Measurements from ENCODE around the gene PHLDA1. TPM values are rescaled to one million over a fixed set of nuclear protein-coding genes. Genes with fewer than 3 reads are reported as not detected.

PHLDA1 gene
- 10 to 100 TPM; 15.8 to 19.0 TPM for total RNA-seq
- polyA plus RNA-seq (ENCODE audit: insufficient read length in 6 of 6) = 10 to 100 TPM; 40.3 to 59.3 (median 49.0) TPM
- long read RNA-seq, donor 1, full-length matches to known transcripts = 39 of 39 reads
- long read RNA-seq, donor 1, partial matches to known transcripts = 0 of 39 reads
- long read RNA-seq, donor 1, other reads (novel, unspliced or antisense) = 0 of 39 reads
- long read RNA-seq, donor 2, full-length matches to known transcripts = 44 of 120 reads
- long read RNA-seq, donor 2, partial matches to known transcripts = 76 of 120 reads
- long read RNA-seq, donor 2, other reads (novel, unspliced or antisense) = 0 of 120 reads
- long read RNA-seq, donor 3, full-length matches to known transcripts = 45 of 45 reads
- long read RNA-seq, donor 3, partial matches to known transcripts = 0 of 45 reads
- long read RNA-seq, donor 3, other reads (novel, unspliced or antisense) = 0 of 45 reads
- long read RNA-seq, donor 4, full-length matches to known transcripts = 7 of 8 reads
- long read RNA-seq, donor 4, partial matches to known transcripts = 0 of 8 reads
- long read RNA-seq, donor 4, other reads (novel, unspliced or antisense) = 1 of 8 reads
- long read RNA-seq, donor 5, full-length matches to known transcripts = 31 of 31 reads
- long read RNA-seq, donor 5, partial matches to known transcripts = 0 of 31 reads
- long read RNA-seq, donor 5, other reads (novel, unspliced or antisense) = 0 of 31 reads
- long read RNA-seq, donor 6, full-length matches to known transcripts = 31 of 31 reads
- long read RNA-seq, donor 6, partial matches to known transcripts = 0 of 31 reads
- long read RNA-seq, donor 6, other reads (novel, unspliced or antisense) = 0 of 31 reads
- long read RNA-seq, donor 7, full-length matches to known transcripts = 15 of 15 reads
- long read RNA-seq, donor 7, partial matches to known transcripts = 0 of 15 reads
- long read RNA-seq, donor 7, other reads (novel, unspliced or antisense) = 0 of 15 reads
- long read RNA-seq, donor 8, full-length matches to known transcripts = 21 of 21 reads
- long read RNA-seq, donor 8, partial matches to known transcripts = 0 of 21 reads
- long read RNA-seq, donor 8, other reads (novel, unspliced or antisense) = 0 of 21 reads
- long read RNA-seq, donor 9 = 0 reads
- long read RNA-seq, donor 10, full-length matches to known transcripts = 3 of 3 reads
- long read RNA-seq, donor 10, partial matches to known transcripts = 0 of 3 reads
- long read RNA-seq, donor 10, other reads (novel, unspliced or antisense) = 0 of 3 reads
- long read RNA-seq, donor 11, full-length matches to known transcripts = 37 of 37 reads
- long read RNA-seq, donor 11, partial matches to known transcripts = 0 of 37 reads
- long read RNA-seq, donor 11, other reads (novel, unspliced or antisense) = 0 of 37 reads
- long read RNA-seq, donor 12, full-length matches to known transcripts = 22 of 22 reads
- long read RNA-seq, donor 12, partial matches to known transcripts = 0 of 22 reads
- long read RNA-seq, donor 12, other reads (novel, unspliced or antisense) = 0 of 22 reads

DNA sequence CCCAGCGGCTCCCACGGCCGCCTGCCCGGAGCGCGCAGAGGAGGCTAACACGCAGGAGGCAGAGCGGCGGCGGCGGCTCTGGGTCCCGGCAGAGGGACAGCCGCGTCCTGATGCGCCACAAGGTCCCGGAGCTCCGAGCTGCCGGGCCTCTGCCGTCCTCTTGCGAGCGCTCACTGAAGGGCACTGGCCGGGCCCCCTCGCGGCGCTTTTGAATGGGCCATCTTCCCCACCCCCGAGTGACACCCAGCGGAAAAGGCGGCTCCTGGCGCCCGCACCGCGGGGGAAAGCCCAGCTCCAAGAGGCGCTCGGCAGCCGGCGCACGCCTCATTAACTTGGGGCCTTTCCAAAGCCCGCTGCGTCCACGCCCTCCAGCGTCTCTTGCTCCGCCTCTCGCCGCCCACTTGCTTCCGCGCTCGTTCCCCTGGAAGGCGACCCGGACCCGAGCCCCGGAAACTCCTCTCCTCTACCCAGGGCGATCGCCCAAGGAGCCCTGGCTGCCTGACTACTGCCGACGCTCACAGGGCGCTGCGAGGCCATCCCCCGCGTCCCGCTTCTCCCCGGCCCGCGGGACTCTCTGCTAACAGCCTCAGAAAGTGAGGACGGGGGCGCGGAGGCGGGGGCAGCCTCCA, at the start of gene PHLDA1:
PHLDA1 (minus strand) TSS at position 363 of the 629 bp plus-strand sequence.
- H3K27me3 ChIP-seq = peaks cover 0 to 36% of the 10 kb centered on the region in 2 donors
- intact Hi-C loops (cut with DNase I) = loop anchor here in 1 of 2 donors (10.0 kb wide), 2 partner anchors 207 to 467 kb away; no protein-coding TSS in a partner anchor
- ATAC-seq (peak; percentile 92), DNase-seq (peak; percentile 96 to 98 (median 97))
- no peaks in the 10 kb centered on the region for H3K36me3 ChIP-seq
- TF ChIP-seq, protein P1, sequence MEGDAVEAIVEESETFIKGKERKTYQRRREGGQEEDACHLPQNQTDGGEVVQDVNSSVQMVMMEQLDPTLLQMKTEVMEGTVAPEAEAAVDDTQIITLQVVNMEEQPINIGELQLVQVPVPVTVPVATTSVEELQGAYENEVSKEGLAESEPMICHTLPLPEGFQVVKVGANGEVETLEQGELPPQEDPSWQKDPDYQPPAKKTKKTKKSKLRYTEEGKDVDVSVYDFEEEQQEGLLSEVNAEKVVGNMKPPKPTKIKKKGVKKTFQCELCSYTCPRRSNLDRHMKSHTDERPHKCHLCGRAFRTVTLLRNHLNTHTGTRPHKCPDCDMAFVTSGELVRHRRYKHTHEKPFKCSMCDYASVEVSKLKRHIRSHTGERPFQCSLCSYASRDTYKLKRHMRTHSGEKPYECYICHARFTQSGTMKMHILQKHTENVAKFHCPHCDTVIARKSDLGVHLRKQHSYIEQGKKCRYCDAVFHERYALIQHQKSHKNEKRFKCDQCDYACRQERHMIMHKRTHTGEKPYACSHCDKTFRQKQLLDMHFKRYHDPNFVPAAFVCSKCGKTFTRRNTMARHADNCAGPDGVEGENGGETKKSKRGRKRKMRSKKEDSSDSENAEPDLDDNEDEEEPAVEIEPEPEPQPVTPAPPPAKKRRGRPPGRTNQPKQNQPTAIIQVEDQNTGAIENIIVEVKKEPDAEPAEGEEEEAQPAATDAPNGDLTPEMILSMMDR (IDR thresholded peaks at IDR 0.05) = peak; percentile 52 to 70
- no peaks in the 10 kb centered on the region for H3K9me3 ChIP-seq
- peak within 1 kb of the TSS; percentile 95 for H3K27ac ChIP-seq
- H3K4me1 ChIP-seq = peaks cover 0 to 32% of the 10 kb centered on the region in 2 donors
- H3K4me3 ChIP-seq = peak within 1 kb of the TSS; percentile 57 to 68

DNA sequence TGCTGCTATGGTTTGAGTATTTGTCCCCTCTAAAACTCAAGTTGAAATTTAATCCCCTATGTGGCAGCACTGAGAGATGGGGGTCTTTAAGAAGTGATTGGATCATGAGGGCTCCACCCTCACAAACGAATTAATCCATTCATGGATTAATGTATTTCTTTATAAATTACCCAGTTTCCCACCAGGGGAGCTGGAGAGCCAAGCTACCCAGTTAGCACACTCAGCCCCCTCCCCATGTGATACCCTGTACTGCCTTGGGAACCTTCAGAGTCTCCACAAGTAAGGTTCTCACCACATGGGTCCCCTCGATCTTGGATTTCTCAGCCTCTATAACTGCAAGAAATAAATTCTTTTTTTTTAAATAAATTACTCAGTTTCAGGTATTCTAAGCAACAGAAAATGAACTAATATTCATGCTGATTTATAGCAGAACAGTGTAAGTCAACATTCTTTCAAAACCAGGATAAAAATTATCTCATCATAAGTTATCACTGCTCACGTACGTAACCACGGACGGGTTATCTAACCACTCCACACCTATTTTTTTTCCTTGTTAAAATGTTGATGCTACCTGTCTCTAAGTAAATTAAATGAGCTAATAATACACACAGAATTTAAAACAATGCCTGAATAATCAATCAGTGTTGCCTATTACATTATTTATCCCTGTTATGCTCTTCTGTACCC, 49.3 kb upstream of the PHLDA1 start:
- no peak for ATAC-seq
- intact Hi-C loops (cut with DNase I) = no loop called here
- peaks cover 16 to 56% of the 10 kb centered on the region in 2 donors for H3K4me1 ChIP-seq
- H3K27me3 ChIP-seq = no peaks in the 10 kb centered on the region
- no peak for DNase-seq
- H3K27ac ChIP-seq = no peak overlapping the region
- TF ChIP-seq, protein P1 (IDR thresholded peaks at IDR 0.05) = no peak
- H3K9me3 ChIP-seq = no peaks in the 10 kb centered on the region
- no peak overlapping the region for H3K4me3 ChIP-seq
- no peaks in the 10 kb centered on the region for H3K36me3 ChIP-seq

DNA sequence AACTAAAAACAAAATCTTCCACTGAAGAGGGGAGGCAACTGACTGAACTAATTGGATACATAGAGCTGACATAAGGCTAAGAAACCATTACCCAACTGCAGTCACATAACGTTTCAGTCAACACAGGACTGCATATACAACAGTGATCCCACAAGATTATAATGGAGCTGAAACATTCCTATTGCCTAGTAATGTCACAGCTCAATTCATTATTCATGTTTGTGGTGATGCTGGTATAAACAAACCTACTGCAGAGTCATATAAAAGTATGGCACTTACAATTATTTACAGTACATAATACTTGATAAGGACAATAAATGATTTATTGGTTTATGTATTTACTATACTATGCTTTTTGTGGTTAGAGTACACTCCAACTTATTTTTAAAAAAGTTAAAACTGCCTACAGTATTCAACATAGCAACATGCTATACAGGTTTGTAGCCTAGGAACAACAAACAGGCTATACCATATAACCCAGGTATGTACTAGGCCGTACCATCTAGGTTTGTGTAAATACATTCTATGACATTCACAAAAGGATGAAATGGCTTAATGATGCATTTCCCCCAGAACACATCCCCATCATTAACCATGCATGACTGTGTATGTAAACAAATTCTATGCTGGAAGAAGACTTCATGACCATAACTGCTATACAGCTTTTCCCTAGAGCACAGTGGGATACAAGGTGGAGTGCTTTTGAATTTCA, 48.6 kb upstream of the PHLDA1 start:
- DNase-seq (no peak), ATAC-seq (no peak)
- no peaks in the 10 kb centered on the region for H3K9me3 ChIP-seq
- TF ChIP-seq, protein P1 (IDR thresholded peaks at IDR 0.05) = no peak
- H3K27me3 ChIP-seq = no peaks in the 10 kb centered on the region
- no peaks in the 10 kb centered on the region for H3K36me3 ChIP-seq
- H3K27ac ChIP-seq = no peak overlapping the region
- peaks cover 12 to 49% of the 10 kb centered on the region in 2 donors for H3K4me1 ChIP-seq
- intact Hi-C loops (cut with DNase I) = no loop called here
- H3K4me3 ChIP-seq = no peak overlapping the region

DNA sequence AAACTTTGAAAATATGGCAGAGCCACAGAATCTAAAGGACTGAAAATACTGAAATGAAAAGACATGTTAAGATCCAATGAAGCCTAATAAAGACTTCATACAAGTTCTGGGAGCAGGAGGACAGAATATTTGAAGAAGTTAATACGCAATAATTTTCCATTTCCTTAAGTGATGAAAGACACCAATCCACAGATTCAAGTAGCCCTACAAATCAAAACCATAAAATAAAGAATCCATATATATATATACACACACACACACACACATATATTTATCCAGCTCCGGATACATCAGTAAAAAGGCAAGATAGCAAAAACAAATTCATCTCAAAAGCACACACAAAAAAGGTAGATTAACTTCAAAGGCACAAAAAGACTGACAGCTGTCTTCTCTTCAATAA, 47.2 kb upstream of the PHLDA1 start:
- H3K27ac ChIP-seq = no peak overlapping the region
- H3K27me3 ChIP-seq = no peaks in the 10 kb centered on the region
- peaks cover 12 to 43% of the 10 kb centered on the region in 2 donors for H3K4me1 ChIP-seq
- no peaks in the 10 kb centered on the region for H3K36me3 ChIP-seq
- no peaks in the 10 kb centered on the region for H3K9me3 ChIP-seq
- intact Hi-C loops (cut with DNase I) = no loop called here
- ATAC-seq (no peak), DNase-seq (no peak)
- H3K4me3 ChIP-seq = no peak overlapping the region
- TF ChIP-seq, protein P1 (IDR thresholded peaks at IDR 0.05) = no peak
